HG03135 (cell line): Measurements from ENCODE around the gene MPL.

ENCODE experiments used
- ATAC-seq: cut with Tn5 transposase; IDR thresholded peaks from one replicate; pipeline ENCODE4 v1.9.1; 2021; ENCODE audit warnings: mild to moderate bottlenecking, moderate library complexity; ENCODE audit not compliant: unreplicated experiment

MPL gene

GRCh38 chr1:43351421-43352350 lies 14.1 kb downstream of the MPL start:
- ATAC-seq = no peak

- ATAC-seq = no peak
Measured at GRCh38 chr1:43352351-43352705, 14.7 kb downstream of the MPL start.

GRCh38 chr1:43352881-43353280 lies 15.3 kb downstream of the MPL start:
- ATAC-seq = no peak

GRCh38 chr1:43354471-43354870 lies 16.9 kb downstream of the MPL start:
- ATAC-seq = no peak

- ATAC-seq = no peak
Measured at GRCh38 chr1:43354936-43355335, 17.3 kb downstream of the MPL start.

- no peak for ATAC-seq
Measured at GRCh38 chr1:43357251-43357650, 19.6 kb downstream of the MPL start.

GRCh38 chr1:43358121-43358745 lies 20.6 kb downstream of the MPL start:
- ATAC-seq = peak; percentile 14

- ATAC-seq = peak; percentile 94
Measured at GRCh38 chr1:43358746-43359693, 21.4 kb downstream of the MPL start, which contains the start of gene CDC20. Gene CDC20, plus strand, starts transcription at chr1:43358981. Its CDS starts 235 bp downstream, at chr1:43359216.

- no peak for ATAC-seq
Measured at GRCh38 chr1:43359696-43360095, 22.1 kb downstream of the MPL start.

GRCh38 chr1:43360616-43361015 lies 23.0 kb downstream of the MPL start:
- ATAC-seq = no peak

GRCh38 chr1:43363283-43363934 lies 25.8 kb downstream of the MPL start:
- ATAC-seq = no peak

- no peak for ATAC-seq
Measured at GRCh38 chr1:43363935-43364525, 26.4 kb downstream of the MPL start.

GRCh38 chr1:43365678-43366077 lies 28.1 kb downstream of the MPL start:
- no peak for ATAC-seq

GRCh38 chr1:43366179-43366578 lies 28.6 kb downstream of the MPL start:
- no peak for ATAC-seq

- ATAC-seq = no peak
Measured at GRCh38 chr1:43366601-43367025, 29.0 kb downstream of the MPL start.

- ATAC-seq = peak; percentile 33
Measured at GRCh38 chr1:43367026-43367903, 29.6 kb downstream of the MPL start.

- ATAC-seq = peak; percentile 75
Measured at GRCh38 chr1:43367904-43368645, 30.5 kb downstream of the MPL start, which contains the start of gene ELOVL1. Gene ELOVL1, minus strand, starts transcription at chr1:43368011. Its CDS starts 2,402 bp downstream, at chr1:43365609.

- no peak for ATAC-seq
Measured at GRCh38 chr1:43368646-43369020, 31.0 kb downstream of the MPL start.
